ENCODE measurements around the gene PRG3. TPM values are rescaled to one million over a fixed set of nuclear protein-coding genes. Genes with fewer than 3 reads are reported as not detected.
"Not testable (repeated sequence)": the region's sequence is repeated elsewhere in the genome, so short reads cannot be mapped to it uniquely, and the experiment has no call there.

Gene PRG3
- total RNA-seq, 1 donor from 2014 or later = not detected

- peaks cover 32% of the 10 kb centered on the region for H3K36me3 Mint-ChIP-seq (ENCODE audit: unreplicated experiment)
- H3K27me3 Mint-ChIP-seq (ENCODE audit: unreplicated experiment) = peaks cover 19% of the 10 kb centered on the region
- no peak for DNase-seq
- no peak for TF ChIP-seq CTCF (IDR thresholded peaks at IDR 0.05; ENCODE audit: partially characterized antibody, unreplicated experiment)
- H3K9me3 Mint-ChIP-seq (ENCODE audit: unreplicated experiment) = peaks cover 21% of the 10 kb centered on the region
- H3K4me3 Mint-ChIP-seq (ENCODE audit: unreplicated experiment) = no peak overlapping the region
- H3K27ac Mint-ChIP-seq (ENCODE audit: unreplicated experiment) = no peak overlapping the region
- H3K4me1 Mint-ChIP-seq (ENCODE audit: low read depth, unreplicated experiment) = peaks cover 5% of the 10 kb centered on the region
Measured at GRCh38 chr11:57363131-57364080, 17.5 kb downstream of the PRG3 start.

GRCh38 chr11:57361926-57362325 lies 19.0 kb downstream of the PRG3 start:
- Mint-ChIP-seq H3K4me3 (ENCODE audit: unreplicated experiment) (no peak overlapping the region), H3K36me3 (ENCODE audit: unreplicated experiment) (peaks cover 31% of the 10 kb centered on the region), H3K27ac (ENCODE audit: unreplicated experiment) (no peak overlapping the region), H3K9me3 (ENCODE audit: unreplicated experiment) (peaks cover 19% of the 10 kb centered on the region), H3K4me1 (ENCODE audit: low read depth, unreplicated experiment) (peaks cover 5% of the 10 kb centered on the region), H3K27me3 (ENCODE audit: unreplicated experiment) (peaks cover 20% of the 10 kb centered on the region)
- no peak for DNase-seq
- TF ChIP-seq CTCF (IDR thresholded peaks at IDR 0.05; ENCODE audit: partially characterized antibody, unreplicated experiment) = no peak

- Mint-ChIP-seq H3K36me3 (ENCODE audit: unreplicated experiment) (peaks cover 26% of the 10 kb centered on the region), H3K9me3 (ENCODE audit: unreplicated experiment) (peaks cover 19% of the 10 kb centered on the region), H3K27me3 (ENCODE audit: unreplicated experiment) (peaks cover 20% of the 10 kb centered on the region)
- not testable (repeated sequence) for DNase-seq; H3K27ac Mint-ChIP-seq (ENCODE audit: unreplicated experiment); H3K4me1 Mint-ChIP-seq (ENCODE audit: low read depth, unreplicated experiment); H3K4me3 Mint-ChIP-seq (ENCODE audit: unreplicated experiment)
Measured at GRCh38 chr11:57361420-57361819, 19.5 kb downstream of the PRG3 start.

GRCh38 chr11:57360991-57361390 lies 20.0 kb downstream of the PRG3 start:
- Mint-ChIP-seq H3K4me1 (ENCODE audit: low read depth, unreplicated experiment) (peaks cover 5% of the 10 kb centered on the region), H3K27me3 (ENCODE audit: unreplicated experiment) (peaks cover 20% of the 10 kb centered on the region), H3K9me3 (ENCODE audit: unreplicated experiment) (peaks cover 20% of the 10 kb centered on the region), H3K27ac (ENCODE audit: unreplicated experiment) (peak overlapping the region; percentile 68), H3K36me3 (ENCODE audit: unreplicated experiment) (peaks cover 22% of the 10 kb centered on the region), H3K4me3 (ENCODE audit: unreplicated experiment) (no peak overlapping the region)
- TF ChIP-seq CTCF (IDR thresholded peaks at IDR 0.05; ENCODE audit: partially characterized antibody, unreplicated experiment) = no peak
- DNase-seq = no peak

GRCh38 chr11:57359896-57360690 lies 20.9 kb downstream of the PRG3 start:
- DNase-seq = no peak
- Mint-ChIP-seq H3K27me3 (ENCODE audit: unreplicated experiment) (peaks cover 19% of the 10 kb centered on the region), H3K4me3 (ENCODE audit: unreplicated experiment) (no peak overlapping the region), H3K9me3 (ENCODE audit: unreplicated experiment) (peaks cover 18% of the 10 kb centered on the region), H3K4me1 (ENCODE audit: low read depth, unreplicated experiment) (peaks cover 5% of the 10 kb centered on the region), H3K27ac (ENCODE audit: unreplicated experiment) (no peak overlapping the region), H3K36me3 (ENCODE audit: unreplicated experiment) (peaks cover 14% of the 10 kb centered on the region)
- no peak for TF ChIP-seq CTCF (IDR thresholded peaks at IDR 0.05; ENCODE audit: partially characterized antibody, unreplicated experiment)

All from glutamatergic neuron (in vitro differentiated cells).